Activated naive CD8-positive, alpha-beta T cell treated with anti-CD3 and anti-CD28 coated beads, Interleukin-2, amount 50 U/mL, for 24 hours (primary cell): ENCODE results near the gene CELF2.

Experiments used
- ATAC-seq: fragments of 150-1000 bp; cut with Tn5 transposase; one replicate; pipeline ENCODE4 v1.10.0; 2021
- DNase-seq: peaks from one replicate; pipeline ENCODE4 v3.0.0; 2021
- H3K27ac Mint-ChIP-seq: one replicate; pipeline ENCODE4 v1.8.0; 2021; ENCODE audit warnings: mild to moderate bottlenecking, mixed read lengths
- H3K27me3 Mint-ChIP-seq: one replicate; pipeline ENCODE4 v1.8.0; 2021; ENCODE audit warnings: mixed read lengths
- H3K36me3 Mint-ChIP-seq: one replicate; pipeline ENCODE4 v1.8.0; 2021; ENCODE audit warnings: low read depth, mixed read lengths
- H3K4me1 Mint-ChIP-seq: one replicate; pipeline ENCODE4 v1.8.0; 2021; ENCODE audit warnings: mixed read lengths
- H3K4me3 Mint-ChIP-seq: one replicate; pipeline ENCODE4 v1.8.0; 2021; ENCODE audit warnings: mild to moderate bottlenecking, moderate library complexity, mixed read lengths
- H3K9me3 Mint-ChIP-seq: one replicate; pipeline ENCODE4 v1.8.0; 2021; ENCODE audit warnings: mixed read lengths

Gene CELF2

GRCh38 chr10:11159543-11160215, 142.0 kb downstream of the CELF2 start:
- no peaks in the 10 kb centered on the region for H3K36me3 Mint-ChIP-seq
- H3K9me3 Mint-ChIP-seq: no peaks in the 10 kb centered on the region
- DNase-seq: no peak
- no peaks in the 10 kb centered on the region for H3K27me3 Mint-ChIP-seq
- H3K4me3 Mint-ChIP-seq: no peak overlapping the region
- no peak overlapping the region for H3K27ac Mint-ChIP-seq
- no peak for ATAC-seq
- H3K4me1 Mint-ChIP-seq: peaks cover 89% of the 10 kb centered on the region

- Mint-ChIP-seq H3K36me3 (peaks cover 2% of the 10 kb centered on the region), H3K9me3 (no peaks in the 10 kb centered on the region), H3K4me1 (peaks cover 77% of the 10 kb centered on the region), H3K4me3 (no peak overlapping the region), H3K27me3 (no peaks in the 10 kb centered on the region), H3K27ac (peak overlapping the region; percentile 96)
- DNase-seq (no peak), ATAC-seq (no peak)
Observed at GRCh38 chr10:11161096-11161495, 143.4 kb downstream of the CELF2 start.

- DNase-seq (no peak), ATAC-seq (no peak)
- H3K27me3 Mint-ChIP-seq: no peaks in the 10 kb centered on the region
- no peaks in the 10 kb centered on the region for H3K9me3 Mint-ChIP-seq
- no peak overlapping the region for H3K4me3 Mint-ChIP-seq
- peaks cover 69% of the 10 kb centered on the region for H3K4me1 Mint-ChIP-seq
- peak overlapping the region; percentile 96 for H3K27ac Mint-ChIP-seq
- peaks cover 11% of the 10 kb centered on the region for H3K36me3 Mint-ChIP-seq
Observed at GRCh38 chr10:11161910-11162309, 144.2 kb downstream of the CELF2 start.

GRCh38 chr10:11162828-11163599, 145.3 kb downstream of the CELF2 start:
- H3K9me3 Mint-ChIP-seq: no peaks in the 10 kb centered on the region
- H3K4me1 Mint-ChIP-seq: peaks cover 62% of the 10 kb centered on the region
- peaks cover 12% of the 10 kb centered on the region for H3K36me3 Mint-ChIP-seq
- H3K27me3 Mint-ChIP-seq: no peaks in the 10 kb centered on the region
- no peak overlapping the region for H3K4me3 Mint-ChIP-seq
- ATAC-seq (peak; percentile 63), DNase-seq (peak; percentile 70)
- H3K27ac Mint-ChIP-seq: peak overlapping the region; percentile 96

- peaks cover 58% of the 10 kb centered on the region for H3K4me1 Mint-ChIP-seq
- H3K27ac Mint-ChIP-seq: peak overlapping the region; percentile 96
Observed at GRCh38 chr10:11163780-11164550, 146.3 kb downstream of the CELF2 start.

GRCh38 chr10:11164551-11164802, 146.8 kb downstream of the CELF2 start:
- no peak overlapping the region for H3K4me3 Mint-ChIP-seq
- no peak for ATAC-seq
- H3K4me1 Mint-ChIP-seq: peaks cover 55% of the 10 kb centered on the region
- peak overlapping the region; percentile 96 for H3K27ac Mint-ChIP-seq
- DNase-seq: no peak
- H3K9me3 Mint-ChIP-seq: no peaks in the 10 kb centered on the region
- no peaks in the 10 kb centered on the region for H3K27me3 Mint-ChIP-seq
- peaks cover 12% of the 10 kb centered on the region for H3K36me3 Mint-ChIP-seq

More at GRCh38 chr10:11163780-11164550, 146.3 kb downstream of the CELF2 start:
- Mint-ChIP-seq H3K9me3 (no peaks in the 10 kb centered on the region), H3K4me3 (no peak overlapping the region), H3K36me3 (peaks cover 12% of the 10 kb centered on the region), H3K27me3 (no peaks in the 10 kb centered on the region)
- no peak for DNase-seq
- no peak for ATAC-seq

- peaks cover 50% of the 10 kb centered on the region for H3K4me1 Mint-ChIP-seq
- H3K4me3 Mint-ChIP-seq: no peak overlapping the region
- ATAC-seq: peak; percentile 56
Observed at GRCh38 chr10:11164803-11165590, 147.3 kb downstream of the CELF2 start.

GRCh38 chr10:11165591-11166543, 148.2 kb downstream of the CELF2 start:
- DNase-seq: peak; percentile 68

More at GRCh38 chr10:11164803-11165590, 147.3 kb downstream of the CELF2 start:
- peak; percentile 77 for DNase-seq
- Mint-ChIP-seq H3K27me3 (no peaks in the 10 kb centered on the region), H3K27ac (peak overlapping the region; percentile 96), H3K9me3 (no peaks in the 10 kb centered on the region), H3K36me3 (peaks cover 12% of the 10 kb centered on the region)

GRCh38 chr10:11166550-11166949, 148.9 kb downstream of the CELF2 start:
- Mint-ChIP-seq H3K36me3 (peaks cover 12% of the 10 kb centered on the region), H3K27ac (no peak overlapping the region), H3K4me1 (peaks cover 37% of the 10 kb centered on the region), H3K9me3 (no peaks in the 10 kb centered on the region), H3K4me3 (no peak overlapping the region), H3K27me3 (no peaks in the 10 kb centered on the region)
- ATAC-seq: no peak
- DNase-seq: peak; percentile 18

More at GRCh38 chr10:11165591-11166543, 148.2 kb downstream of the CELF2 start:
- no peaks in the 10 kb centered on the region for H3K27me3 Mint-ChIP-seq
- peak overlapping the region; percentile 96 for H3K27ac Mint-ChIP-seq
- H3K36me3 Mint-ChIP-seq: peaks cover 12% of the 10 kb centered on the region
- H3K4me1 Mint-ChIP-seq: peaks cover 43% of the 10 kb centered on the region
- no peak overlapping the region for H3K4me3 Mint-ChIP-seq
- peak; percentile 74 for ATAC-seq
- H3K9me3 Mint-ChIP-seq: no peaks in the 10 kb centered on the region

- DNase-seq: peak; percentile 7
- Mint-ChIP-seq H3K4me3 (no peak overlapping the region), H3K4me1 (peaks cover 30% of the 10 kb centered on the region), H3K27me3 (no peaks in the 10 kb centered on the region), H3K36me3 (peaks cover 15% of the 10 kb centered on the region), H3K27ac (no peak overlapping the region), H3K9me3 (no peaks in the 10 kb centered on the region)
- ATAC-seq: no peak
Observed at GRCh38 chr10:11167233-11167966, 149.7 kb downstream of the CELF2 start.

GRCh38 chr10:11168423-11169090, 150.9 kb downstream of the CELF2 start:
- DNase-seq (peak; percentile 15), ATAC-seq (peak; percentile 39)
- no peak overlapping the region for H3K4me3 Mint-ChIP-seq
- H3K36me3 Mint-ChIP-seq: peaks cover 23% of the 10 kb centered on the region
- no peaks in the 10 kb centered on the region for H3K27me3 Mint-ChIP-seq
- H3K4me1 Mint-ChIP-seq: peaks cover 29% of the 10 kb centered on the region
- H3K9me3 Mint-ChIP-seq: no peaks in the 10 kb centered on the region
- no peak overlapping the region for H3K27ac Mint-ChIP-seq

GRCh38 chr10:11169976-11170375, 152.3 kb downstream of the CELF2 start:
- H3K27me3 Mint-ChIP-seq: no peaks in the 10 kb centered on the region

More at GRCh38 chr10:11169976-11170375, 152.3 kb downstream of the CELF2 start:
- H3K27ac Mint-ChIP-seq: no peak overlapping the region
- peaks cover 36% of the 10 kb centered on the region for H3K36me3 Mint-ChIP-seq
- DNase-seq: no peak
- ATAC-seq: no peak
- no peaks in the 10 kb centered on the region for H3K9me3 Mint-ChIP-seq
- peaks cover 31% of the 10 kb centered on the region for H3K4me1 Mint-ChIP-seq
- H3K4me3 Mint-ChIP-seq: no peak overlapping the region
